GM18873 (cell line): ENCODE data around the gene GPR132.

Experiments
- ATAC-seq: cut with Tn5 transposase; IDR thresholded peaks from one replicate; pipeline ENCODE4 v1.9.1; 2021; ENCODE audit warnings: mild to moderate bottlenecking, moderate library complexity, moderate number of reproducible peaks; ENCODE audit not compliant: unreplicated experiment, low FRiP score

The GPR132 gene

DNA sequence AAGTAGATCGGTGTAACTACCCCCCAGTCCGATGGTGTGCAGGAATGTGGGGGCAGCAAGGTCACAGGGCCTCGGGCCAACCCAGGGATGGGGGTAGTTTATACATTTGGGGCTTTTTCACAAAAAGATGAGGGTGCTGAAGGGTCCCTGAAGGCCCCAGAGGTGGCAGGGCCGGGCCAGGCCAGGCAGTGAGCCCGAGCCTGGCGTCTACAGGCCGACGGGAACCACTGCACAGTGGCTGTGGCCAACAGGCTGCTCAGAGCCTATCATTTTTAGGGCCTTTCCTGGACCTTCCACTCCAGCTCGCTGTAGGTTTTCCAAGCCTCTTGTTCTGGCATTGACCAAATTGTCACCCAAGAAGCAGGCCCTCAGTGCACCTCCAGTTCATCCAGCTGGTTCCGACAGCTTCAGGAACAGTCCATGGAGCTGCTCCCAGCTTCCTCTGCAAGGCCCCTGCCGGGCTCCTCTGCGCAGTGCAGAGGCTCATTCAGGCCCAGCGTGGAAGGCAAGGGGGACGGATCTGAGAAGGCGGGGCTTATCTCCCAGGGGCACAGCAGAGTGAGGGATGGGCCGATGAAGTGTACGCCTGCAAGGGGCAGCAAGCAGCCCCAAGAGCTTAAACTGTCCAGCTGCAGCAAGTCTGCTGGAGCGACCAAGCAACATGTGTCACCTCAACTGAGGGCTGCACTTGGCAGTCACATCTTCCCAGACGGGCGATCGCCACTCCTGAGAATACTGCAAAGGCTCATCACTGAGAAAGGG lies 58.2 kb downstream of the GPR132 start:
- ATAC-seq, result no peak

DNA sequence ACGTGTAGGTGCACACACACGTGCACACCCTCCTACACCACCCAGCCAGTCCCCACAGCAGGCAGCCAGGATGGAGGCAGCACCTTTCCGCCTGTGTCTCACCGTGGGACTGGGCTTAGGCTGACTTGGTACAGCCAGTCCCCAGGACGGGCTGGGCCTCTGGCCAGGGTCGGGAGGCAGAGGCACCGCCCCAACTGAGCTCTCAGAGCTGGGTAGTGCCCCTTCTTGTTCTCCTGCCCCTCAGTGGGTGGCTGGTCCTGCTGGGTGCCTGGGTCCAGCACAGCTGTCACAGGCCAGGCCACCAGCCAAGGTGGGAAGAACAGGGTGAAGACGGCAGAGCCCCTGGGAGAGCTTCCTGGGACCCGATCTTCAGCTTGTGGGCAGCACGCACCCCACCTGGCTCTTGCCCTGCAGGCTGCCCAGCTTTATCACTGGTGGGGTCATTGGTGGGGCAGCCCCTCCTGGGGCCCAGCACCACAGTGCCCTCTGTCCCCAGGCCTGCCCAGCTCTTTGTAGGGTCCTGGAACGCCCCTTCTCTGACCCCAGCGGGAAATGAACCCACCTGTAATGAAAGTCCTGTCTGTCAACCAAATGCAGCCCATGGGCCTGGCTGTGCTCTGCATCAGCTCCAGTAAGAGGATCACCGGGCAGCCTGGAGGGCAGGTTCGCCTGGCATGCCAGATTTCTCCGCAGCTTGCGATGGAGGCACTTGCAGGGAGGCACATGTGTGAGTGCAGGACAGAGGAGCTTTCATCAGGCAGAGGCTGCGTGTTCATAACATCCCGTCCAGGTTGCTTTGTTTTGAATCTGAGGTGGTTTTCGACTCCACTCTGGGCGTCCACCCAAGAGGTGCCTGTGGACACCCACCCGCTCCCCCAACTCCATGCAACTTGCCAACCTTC lies 59.0 kb downstream of the GPR132 start:
- no peak for ATAC-seq

DNA sequence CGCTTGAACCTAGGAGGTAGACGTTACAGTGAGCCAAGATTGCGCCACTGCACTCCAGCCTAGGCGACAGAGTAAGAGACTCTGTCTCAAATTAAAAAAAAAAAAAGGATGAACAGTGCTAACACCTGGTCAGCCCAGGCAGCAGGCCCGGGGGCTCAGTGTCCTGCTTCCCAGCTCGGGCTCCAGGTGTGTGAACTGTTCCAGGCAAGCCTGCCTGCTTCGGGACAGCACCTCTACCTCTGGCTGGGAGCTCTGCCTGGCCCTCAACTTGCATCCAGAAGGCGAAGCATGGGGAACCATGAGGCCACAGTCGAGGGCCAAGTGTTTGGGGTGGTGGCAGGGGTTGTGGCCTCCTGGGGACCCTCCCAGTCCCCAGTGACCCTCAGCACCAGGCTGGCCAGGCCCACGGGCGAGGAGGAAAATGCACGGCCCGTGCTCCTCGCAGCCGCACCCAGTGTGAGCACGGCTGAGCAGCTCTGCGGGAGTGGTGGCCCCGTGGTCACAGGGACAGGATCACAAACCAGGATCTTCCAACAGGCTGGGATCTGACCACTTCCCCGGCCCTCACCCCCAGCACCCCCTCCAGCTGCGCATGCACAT lies 59.8 kb downstream of the GPR132 start:
- ATAC-seq, result no peak
